Stimulated activated CD8-positive, alpha-beta memory T cell treated with anti-CD3 and anti-CD28 coated beads, Interleukin-4, amount 100 ng/mL, for 1 hour (primary cell): ENCODE data around the gene KRT33A.
A peak's percentile ranks its signal among the peaks of the same experiment; 100 is the strongest.

Experiments
- DNase-seq, 2 donors: peaks; one replicate each; pipeline ENCODE4 v3.0.0-alpha.2; 2020; ENCODE audit warnings: low read depth in 2 of 2, low spot score in 1 of 2

KRT33A gene

DNA sequence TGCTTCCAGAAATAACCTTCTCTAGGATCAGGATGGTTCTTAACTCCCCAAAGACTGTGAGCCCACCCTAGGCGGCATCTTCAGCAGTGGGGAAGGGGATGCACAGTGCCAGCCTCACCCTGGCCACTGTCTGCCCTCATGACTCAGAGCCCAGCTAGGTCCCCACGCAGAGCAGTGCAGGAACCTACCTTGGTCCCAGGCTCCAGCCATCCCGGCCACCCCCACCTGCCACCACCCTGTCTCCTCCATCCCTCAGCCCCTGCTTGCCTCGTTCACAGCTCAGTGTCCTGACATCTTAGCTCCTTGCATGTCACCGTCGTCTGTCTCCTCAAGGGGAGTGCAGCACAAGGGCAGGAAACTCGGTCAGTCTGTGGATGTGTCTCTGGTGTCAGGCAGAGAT lies 19.0 kb downstream of the KRT33A start:
- no peak for DNase-seq

DNA sequence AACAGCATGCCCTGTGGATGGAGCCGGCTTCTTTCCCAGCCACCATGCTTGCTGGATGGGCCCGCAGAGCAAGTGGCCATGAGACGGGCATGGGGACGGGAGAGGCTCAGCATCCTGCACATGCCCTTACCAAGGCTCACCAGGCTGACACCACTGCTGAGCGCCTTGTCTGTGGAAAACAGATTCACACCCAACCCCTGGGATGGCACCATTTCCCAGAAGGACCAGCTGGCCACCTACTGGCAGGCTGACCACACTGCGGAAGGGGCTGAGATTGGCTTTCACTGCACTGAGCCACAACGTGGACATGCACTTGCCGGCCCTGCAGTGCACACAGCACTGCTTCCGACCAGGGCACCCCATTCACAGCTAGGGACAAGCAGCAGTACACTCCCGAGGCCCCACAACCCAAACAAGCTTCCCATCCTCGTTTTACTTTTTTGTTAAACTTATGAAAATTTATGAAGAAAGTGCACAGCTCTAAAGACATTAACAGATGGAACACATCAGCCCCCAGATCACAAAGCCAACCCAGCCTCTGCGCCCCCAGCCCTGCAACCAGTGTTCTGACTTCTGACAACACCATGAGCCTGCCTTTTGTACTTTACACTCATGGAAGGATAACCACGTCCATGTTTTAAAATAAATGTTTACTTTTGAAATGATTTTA lies 21.2 kb downstream of the KRT33A start:
- DNase-seq: no peak

DNA sequence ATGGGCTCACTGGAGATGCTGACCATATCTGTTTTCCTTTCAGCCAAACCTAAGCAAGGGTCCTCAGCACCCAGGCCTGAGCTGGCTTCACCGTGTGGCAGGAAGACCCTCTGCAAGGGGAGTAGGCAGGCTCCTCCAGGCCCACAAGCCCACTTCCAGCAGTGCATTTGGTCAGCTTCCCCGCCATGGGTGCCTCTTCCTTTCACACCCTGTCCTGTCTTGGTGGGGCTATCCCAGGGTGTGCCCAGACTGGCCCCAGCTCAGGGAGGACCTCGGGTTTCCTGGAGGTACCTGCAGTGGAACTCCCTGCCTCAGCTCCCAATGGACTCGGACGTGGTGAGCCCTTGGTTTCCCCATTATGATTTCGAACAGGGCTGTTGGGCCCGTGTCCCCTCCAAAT lies 22.4 kb downstream of the KRT33A start:
- no peak for DNase-seq

DNA sequence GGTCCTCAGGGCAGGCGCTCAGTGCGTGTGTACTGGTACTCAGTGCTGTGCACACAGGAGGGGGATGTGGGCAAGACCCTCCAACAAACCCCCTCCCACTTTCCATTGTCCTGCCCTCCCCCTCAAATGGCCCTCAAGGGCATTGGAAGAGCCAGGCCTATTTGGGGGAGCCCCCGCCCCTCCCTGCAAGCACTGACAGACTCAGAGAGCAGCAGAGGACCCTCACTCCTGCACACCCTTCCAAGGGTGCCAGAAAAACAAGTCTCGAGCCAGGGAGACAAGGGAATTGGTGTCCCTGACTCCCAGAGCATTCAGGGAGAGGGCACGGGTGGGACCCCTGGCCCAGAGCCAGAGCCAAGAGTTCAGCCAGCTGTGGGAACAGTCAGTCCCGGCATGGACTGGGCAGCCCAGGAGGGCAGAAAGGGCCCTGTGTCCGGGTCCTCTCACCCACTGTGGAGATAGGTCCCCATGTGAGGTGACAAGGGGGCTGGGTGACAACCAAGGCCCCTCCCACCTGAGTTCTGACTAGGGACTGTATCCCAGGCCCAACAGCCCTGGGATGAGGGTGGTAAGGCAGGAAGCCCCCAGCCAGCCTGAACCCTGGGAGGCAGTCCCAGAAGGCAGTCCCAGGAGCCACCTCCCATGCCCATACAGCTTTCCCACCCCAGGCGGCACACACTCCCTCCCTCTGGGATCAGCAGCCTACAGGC lies 23.1 kb downstream of the KRT33A start:
- no peak for DNase-seq

DNA sequence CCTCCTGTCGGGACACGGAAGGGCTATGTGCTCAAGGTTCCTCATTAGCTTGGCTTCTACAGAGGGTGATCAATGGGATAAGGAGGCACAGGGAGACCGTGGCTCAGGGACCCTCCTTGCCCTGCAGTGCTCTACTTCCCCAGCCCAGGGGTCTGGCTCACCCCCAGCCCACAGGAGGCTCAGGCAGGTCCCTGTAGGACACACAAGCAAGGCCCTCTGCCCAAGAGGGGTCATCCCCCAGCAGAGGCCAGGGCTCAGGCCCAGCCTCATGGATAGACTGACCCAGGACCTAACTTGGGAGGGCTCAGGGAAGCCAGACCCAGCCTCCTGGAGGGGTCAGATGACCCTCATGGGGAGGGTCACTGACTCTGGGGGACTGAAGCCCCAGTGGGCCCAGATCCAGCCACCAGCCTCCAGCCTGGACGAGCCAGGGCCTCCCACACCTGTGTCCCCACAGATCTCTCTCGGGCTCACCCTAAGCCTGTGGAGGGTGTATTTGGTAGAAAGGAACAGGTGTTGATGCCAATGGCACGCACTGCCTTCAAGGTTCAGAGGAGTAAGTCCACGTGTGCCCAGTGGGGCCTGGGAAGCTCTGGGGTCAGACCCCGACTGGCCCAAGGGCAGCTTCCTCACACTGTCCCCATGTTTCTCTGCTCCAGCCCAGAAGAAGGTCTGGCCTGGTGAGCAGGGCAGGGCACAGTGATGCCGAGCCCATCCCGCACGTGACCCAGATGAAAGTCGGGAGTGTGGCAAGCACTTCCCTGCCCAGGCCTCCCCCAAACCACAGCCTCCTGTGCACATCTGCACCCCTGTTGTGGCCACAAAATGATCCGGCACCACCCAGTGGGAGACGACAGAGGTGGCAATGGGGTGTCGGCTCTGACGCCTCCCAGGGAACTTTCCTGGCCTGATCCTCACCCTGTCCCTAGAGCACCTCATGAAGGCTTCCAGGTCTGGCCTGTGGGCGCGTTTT lies 24.2 kb downstream of the KRT33A start:
- DNase-seq: no peak

GRCh38 chr17:41325611-41326010 lies 25.0 kb downstream of the KRT33A start:
- no peak for DNase-seq

DNA sequence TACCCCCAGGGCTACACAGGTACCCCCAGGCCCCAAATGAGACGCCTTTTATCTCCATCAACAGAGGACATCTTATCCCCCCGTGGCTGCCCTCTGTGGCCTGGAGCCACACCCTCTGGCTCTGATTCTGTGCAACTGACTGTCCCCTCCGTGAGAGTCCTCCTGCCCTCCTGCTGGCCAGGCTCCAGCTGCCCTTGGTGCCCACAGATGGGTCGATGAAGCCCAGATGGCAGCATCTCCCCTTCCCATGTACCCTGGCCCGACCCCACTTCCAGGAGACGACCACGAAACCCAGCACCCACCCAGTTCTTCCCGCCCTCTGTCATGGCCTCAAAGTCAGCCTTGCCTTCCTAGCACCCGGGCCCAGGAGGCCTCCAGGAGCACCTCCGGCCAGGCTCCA lies 25.5 kb downstream of the KRT33A start:
- DNase-seq: no peak

DNA sequence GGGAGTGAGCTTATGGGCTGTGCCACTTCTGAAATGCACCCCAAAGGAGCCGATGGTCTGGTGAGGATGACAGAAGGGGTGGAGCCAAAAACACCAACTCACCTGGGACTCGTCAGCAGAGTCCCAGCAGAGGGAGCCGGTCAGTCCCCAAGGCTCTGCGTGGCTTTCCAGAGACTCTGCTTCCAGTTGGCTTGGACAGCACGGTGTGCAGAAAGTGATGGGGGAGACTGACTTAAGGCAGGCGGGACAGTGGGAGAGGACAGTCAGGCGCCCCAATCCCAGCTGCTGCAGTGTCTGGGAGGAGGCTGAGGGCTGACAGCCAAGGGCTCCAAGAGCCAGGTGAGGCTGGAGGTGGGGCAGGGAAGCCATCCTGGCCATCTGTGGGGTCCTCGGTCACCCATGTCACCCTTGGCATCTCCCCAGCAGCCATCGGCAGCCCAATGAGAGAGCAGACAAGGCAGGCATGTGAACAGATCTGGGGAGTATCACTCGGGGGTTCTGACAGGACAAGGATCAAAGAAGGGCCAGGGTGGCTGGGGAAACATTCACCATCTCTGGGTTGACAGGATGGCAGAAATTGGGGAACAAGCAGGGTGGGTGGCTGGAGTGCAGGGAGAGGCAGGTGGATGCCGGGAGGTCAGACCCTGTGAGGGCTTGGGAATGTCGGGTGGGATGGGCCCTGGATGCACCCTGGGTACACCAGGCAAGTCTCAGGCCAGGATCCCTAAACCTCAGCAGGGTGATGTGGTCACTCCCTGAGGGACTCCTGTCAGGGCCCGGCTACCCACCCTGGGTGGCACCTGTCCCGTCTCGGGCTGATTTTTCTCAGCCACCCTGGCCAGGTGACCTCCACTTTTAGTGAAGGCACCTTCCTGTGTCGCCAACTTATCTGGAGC lies 26.2 kb downstream of the KRT33A start:
- DNase-seq: no peak

GRCh38 chr17:41322903-41323895 lies 27.4 kb downstream of the KRT33A start:
- DNase-seq: no peak

GRCh38 chr17:41322094-41322902 lies 28.3 kb downstream of the KRT33A start:
- no peak for DNase-seq

- DNase-seq: no peak
These were observed 32.4 kb downstream of the KRT33A start for GRCh38 chr17:41318231-41318630.

GRCh38 chr17:41315814-41316445 lies 34.7 kb downstream of the KRT33A start:
- no peak for DNase-seq

DNA sequence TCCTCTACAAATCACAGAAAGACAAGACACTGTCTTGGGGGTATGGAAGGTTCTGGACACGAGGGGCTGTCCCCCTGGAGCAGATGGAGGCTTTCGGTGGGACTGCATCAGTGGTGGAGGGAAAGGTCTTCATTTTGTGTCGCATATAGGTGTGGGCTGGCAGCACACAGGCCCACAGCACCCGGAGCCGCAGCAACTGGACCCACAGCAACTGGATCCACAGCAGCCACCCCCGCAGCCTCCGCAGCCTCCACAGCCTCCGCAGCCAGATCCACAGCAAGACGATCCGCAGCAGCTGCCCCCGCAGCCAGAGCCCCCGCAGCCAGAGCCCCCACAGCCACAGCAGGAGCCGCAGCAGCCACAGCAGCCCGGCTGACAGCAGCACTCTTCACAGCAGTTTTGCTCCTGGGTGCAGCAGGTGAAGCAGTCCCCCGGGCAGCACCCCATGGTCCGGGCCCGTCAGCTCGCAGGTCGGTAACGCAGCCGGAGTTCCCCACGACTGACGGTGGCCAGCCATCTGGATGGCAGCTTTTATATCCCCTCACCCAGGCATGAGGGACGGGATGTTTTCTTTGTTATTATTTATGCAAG lies 35.3 kb downstream of the KRT33A start, which contains the start of gene KRTAP17-1:
TSS of gene KRTAP17-1 (minus strand) at position 507 of the 591 bp plus-strand sequence. CDS start at position 447, 60 bp downstream.
- no peak for DNase-seq

- no peak for DNase-seq
These were observed 39.5 kb downstream of the KRT33A start for GRCh38 chr17:41311111-41311510.

DNA sequence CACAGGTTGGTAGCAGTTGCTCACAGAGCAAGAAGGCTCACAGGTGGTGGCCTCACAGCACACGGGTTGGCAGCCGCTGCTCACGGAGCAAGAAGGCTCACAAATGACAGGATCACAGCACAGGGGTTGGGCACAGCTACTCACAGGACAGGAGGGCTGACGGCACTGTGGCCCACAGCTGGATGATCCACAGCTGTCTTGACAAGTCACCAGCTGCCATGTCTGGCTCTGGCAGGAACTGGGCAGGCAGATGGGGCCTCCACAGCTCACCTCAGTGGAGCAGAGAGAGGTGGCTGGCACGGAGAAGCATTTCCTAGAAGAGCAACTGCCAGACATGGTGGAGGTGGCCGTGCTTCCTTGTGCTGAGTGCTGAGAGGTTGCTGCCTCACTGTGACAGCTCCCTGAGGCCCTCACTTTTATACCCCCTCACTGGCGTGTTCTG lies 41.7 kb downstream of the KRT33A start, which contains the start of gene KRTAP16-1:
TSS of gene KRTAP16-1 (minus strand) at position 392 of the 442 bp plus-strand sequence. CDS start at position 336, 56 bp downstream.
- no peak for DNase-seq

DNA sequence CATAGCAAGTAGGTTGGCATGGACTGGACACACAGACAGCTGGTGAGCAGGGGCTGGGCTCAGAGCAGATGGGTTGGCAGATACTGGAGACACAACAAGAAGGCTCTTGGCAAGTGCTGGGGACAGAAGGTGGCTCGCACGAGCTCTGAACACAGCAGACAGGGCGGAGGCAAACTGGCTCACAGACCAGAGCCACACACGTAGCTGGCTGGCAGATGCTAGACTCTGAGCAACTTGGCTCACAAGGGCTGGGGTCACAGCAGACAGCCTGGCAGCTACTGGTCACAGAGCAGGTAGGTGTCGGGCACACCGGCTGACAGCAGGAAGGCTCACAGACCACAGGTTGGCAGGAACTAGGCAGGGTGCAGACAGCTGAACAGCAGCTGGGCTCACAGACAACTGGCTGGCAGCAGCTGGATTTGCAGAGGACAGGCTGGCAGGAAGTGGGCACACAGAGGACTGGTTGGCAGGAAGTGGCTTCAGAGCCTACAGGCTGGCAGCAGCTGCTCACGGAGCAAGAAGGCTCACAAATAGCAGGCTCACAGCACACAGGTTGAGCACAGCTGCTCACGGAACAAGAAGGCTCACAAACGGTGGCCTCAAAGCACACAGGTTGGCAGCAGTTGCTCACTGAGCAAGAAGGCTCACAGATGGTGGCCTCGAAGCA lies 42.2 kb downstream of the KRT33A start:
- DNase-seq: peak; percentile 40 to 63

DNA sequence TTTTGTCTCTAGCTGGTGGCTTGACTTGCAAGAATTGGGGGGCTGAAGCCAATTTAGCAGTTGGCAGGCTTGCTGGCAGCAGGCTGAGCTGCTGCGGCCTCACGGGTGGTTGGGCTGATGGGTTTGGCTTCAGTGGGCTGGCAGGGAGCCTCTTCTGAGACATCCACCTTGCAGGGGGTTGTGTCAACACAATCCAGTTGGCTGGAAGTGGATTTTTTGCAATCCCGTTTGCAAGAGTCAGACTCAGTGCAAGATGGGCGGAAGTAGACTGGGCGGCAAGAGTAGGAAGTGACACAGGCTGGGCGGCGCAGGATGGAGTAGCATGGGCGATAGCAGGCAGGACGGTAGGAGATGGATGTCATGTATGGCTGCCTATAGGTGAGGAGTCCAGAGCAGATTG lies 43.0 kb downstream of the KRT33A start:
- DNase-seq: no peak
